HG02938 (cell line): ENCODE measurements around the gene MUC21.
"Not testable (repeated sequence)": the region's sequence is repeated elsewhere in the genome, so short reads cannot be mapped to it uniquely, and the experiment has no call there.

Experiments used
- ATAC-seq: cut with Tn5 transposase; IDR thresholded peaks from one replicate; pipeline ENCODE4 v1.9.1; 2021; ENCODE audit warnings: mild to moderate bottlenecking, moderate library complexity; ENCODE audit not compliant: unreplicated experiment

The MUC21 gene

GRCh38 chr6:30966154-30966553, 17.4 kb upstream of the MUC21 start:
- ATAC-seq: no peak

GRCh38 chr6:30969171-30969570, 14.3 kb upstream of the MUC21 start:
- not testable (repeated sequence) for ATAC-seq

GRCh38 chr6:30970946-30971345, 12.6 kb upstream of the MUC21 start:
- ATAC-seq: no peak

GRCh38 chr6:30972816-30973215, 10.7 kb upstream of the MUC21 start:
- ATAC-seq: no peak

GRCh38 chr6:30974490-30975252, 8.8 kb upstream of the MUC21 start:
- ATAC-seq: no peak

- ATAC-seq: no peak
Measured at GRCh38 chr6:30979141-30979540, 4.4 kb upstream of the MUC21 start.

- no peak for ATAC-seq
Measured at GRCh38 chr6:30979690-30980089, 3.8 kb upstream of the MUC21 start.

GRCh38 chr6:30981942-30982772, 1.4 kb upstream of the MUC21 start:
- ATAC-seq: no peak

- ATAC-seq: no peak
Measured at GRCh38 chr6:30985490-30985889, 2.0 kb downstream of the MUC21 start.

- no peak for ATAC-seq
Measured at GRCh38 chr6:30987304-30987703, 3.8 kb downstream of the MUC21 start.

GRCh38 chr6:30988209-30988825, 4.8 kb downstream of the MUC21 start:
- no peak for ATAC-seq

GRCh38 chr6:30990422-30991086, 7.0 kb downstream of the MUC21 start:
- no peak for ATAC-seq

- no peak for ATAC-seq
Measured at GRCh38 chr6:30991891-30992290, 8.4 kb downstream of the MUC21 start.

- no peak for ATAC-seq
Measured at GRCh38 chr6:30997301-30997700, 13.8 kb downstream of the MUC21 start.

GRCh38 chr6:30998785-30999184, 15.3 kb downstream of the MUC21 start:
- ATAC-seq: no peak

- ATAC-seq: not testable (repeated sequence)
Measured at GRCh38 chr6:31000067-31000860, 16.7 kb downstream of the MUC21 start.

- no peak for ATAC-seq
Measured at GRCh38 chr6:31001281-31001888, 17.9 kb downstream of the MUC21 start.

GRCh38 chr6:31002471-31002870, 19.0 kb downstream of the MUC21 start:
- ATAC-seq: no peak

GRCh38 chr6:31004794-31005193, 21.3 kb downstream of the MUC21 start:
- no peak for ATAC-seq
